Measurements from ENCODE around the gene ZNF562.
A peak's percentile ranks its signal among the peaks of the same experiment; 100 is the strongest.
"Not testable (repeated sequence)": the region's sequence is repeated elsewhere in the genome, so short reads cannot be mapped to it uniquely, and the experiment has no call there.

ZNF562 gene

GRCh38 chr19:9674663-9675357 is at the start of gene ZNF562:
Gene ZNF562 (minus strand): TSS chr19:9675100. CDS start chr19:9660744, 14,356 bp downstream.
- peak; percentile 81 for DNase-seq

GRCh38 chr19:9724157-9724556 is 49.3 kb upstream of the ZNF562 start:
- no peak for DNase-seq

GRCh38 chr19:9721861-9722260 is 47.0 kb upstream of the ZNF562 start:
- DNase-seq = peak; percentile 51

- DNase-seq = no peak
Measured at GRCh38 chr19:9720541-9720940, 45.6 kb upstream of the ZNF562 start.

- DNase-seq = no peak
Measured at GRCh38 chr19:9711815-9712214, 36.9 kb upstream of the ZNF562 start.

GRCh38 chr19:9709305-9709704 is 34.4 kb upstream of the ZNF562 start:
- DNase-seq = no peak

- no peak for DNase-seq
Measured at GRCh38 chr19:9705836-9706235, 30.9 kb upstream of the ZNF562 start.

- DNase-seq = no peak
Measured at GRCh38 chr19:9702186-9702585, 27.3 kb upstream of the ZNF562 start.

GRCh38 chr19:9700229-9700981 is 25.5 kb upstream of the ZNF562 start:
- DNase-seq = no peak

- not testable (repeated sequence) for DNase-seq
Measured at GRCh38 chr19:9690301-9690700, 15.4 kb upstream of the ZNF562 start.

- DNase-seq = not testable (repeated sequence)
Measured at GRCh38 chr19:9679996-9680395, 5.1 kb upstream of the ZNF562 start.

- DNase-seq = not testable (repeated sequence)
Measured at GRCh38 chr19:9675358-9675901, 530 bp upstream of the ZNF562 start.

GRCh38 chr19:9673912-9674662 is 813 bp downstream of the ZNF562 start:
- DNase-seq = no peak

- DNase-seq = no peak
Measured at GRCh38 chr19:9672893-9673292, 2.0 kb downstream of the ZNF562 start.

GRCh38 chr19:9671655-9672054 is 3.2 kb downstream of the ZNF562 start:
- no peak for DNase-seq

GRCh38 chr19:9668544-9668943 is 6.4 kb downstream of the ZNF562 start:
- DNase-seq = no peak

GRCh38 chr19:9667898-9668297 is 7.0 kb downstream of the ZNF562 start:
- no peak for DNase-seq

- no peak for DNase-seq
Measured at GRCh38 chr19:9658769-9659168, 16.1 kb downstream of the ZNF562 start.

- DNase-seq = not testable (repeated sequence)
Measured at GRCh38 chr19:9653066-9653555, 21.8 kb downstream of the ZNF562 start.

- DNase-seq = not testable (repeated sequence)
Measured at GRCh38 chr19:9651464-9651863, 23.4 kb downstream of the ZNF562 start.

- DNase-seq = no peak
Measured at GRCh38 chr19:9650345-9650744, 24.6 kb downstream of the ZNF562 start.

GRCh38 chr19:9645472-9645871 is 29.4 kb downstream of the ZNF562 start:
- DNase-seq = no peak

- no peak for DNase-seq
Measured at GRCh38 chr19:9644472-9644871, 30.4 kb downstream of the ZNF562 start.

Measured in NCI-H1105 treated with DMSO at 0.1 percent for 48 hours (cell line).